HK-2 (cell line): ENCODE data around the gene RFX2.
"Not testable (repeated sequence)": the region's sequence is repeated elsewhere in the genome, so short reads cannot be mapped to it uniquely, and the experiment has no call there.

Source experiments
- DNase-seq: peaks from one replicate; pipeline ENCODE4 v3.0.0-alpha.2; 2018; ENCODE audit not compliant: unreplicated experiment

Gene RFX2

DNA sequence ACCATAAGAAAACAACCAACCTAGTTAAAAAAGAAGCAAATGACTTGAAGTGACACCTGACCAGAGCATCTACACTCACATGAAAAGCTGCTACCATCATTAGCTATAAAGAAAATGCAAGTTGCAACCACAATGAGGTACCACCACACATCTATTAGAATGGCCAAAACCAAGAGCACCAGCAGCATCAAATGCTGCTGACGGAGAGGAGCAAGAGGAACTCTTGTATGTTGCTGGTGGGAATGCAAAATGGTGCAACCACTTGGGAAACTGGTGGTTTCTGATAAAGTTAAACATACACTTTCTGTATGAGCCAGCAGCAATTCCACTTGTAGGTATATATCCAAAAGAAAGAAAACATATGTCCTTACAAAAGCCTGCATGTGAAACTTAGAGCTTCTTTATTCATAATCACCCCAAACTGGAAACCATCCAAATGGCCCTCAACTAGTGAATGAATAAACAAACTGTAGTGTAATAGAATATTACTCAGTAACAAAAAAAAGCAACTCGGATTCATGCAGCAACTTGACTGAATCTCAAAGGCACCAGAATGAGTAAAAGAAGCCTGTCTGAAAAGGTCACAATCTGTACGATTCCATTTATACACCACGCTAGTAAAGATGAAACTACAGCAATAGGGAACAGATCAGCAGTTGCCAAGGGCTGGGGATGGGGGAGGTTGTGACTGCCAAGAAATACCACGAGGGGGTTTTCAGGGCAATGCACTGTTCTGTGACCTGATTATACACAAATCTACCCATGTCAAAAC is 71.5 kb downstream of the RFX2 start:
- DNase-seq, result no peak

DNA sequence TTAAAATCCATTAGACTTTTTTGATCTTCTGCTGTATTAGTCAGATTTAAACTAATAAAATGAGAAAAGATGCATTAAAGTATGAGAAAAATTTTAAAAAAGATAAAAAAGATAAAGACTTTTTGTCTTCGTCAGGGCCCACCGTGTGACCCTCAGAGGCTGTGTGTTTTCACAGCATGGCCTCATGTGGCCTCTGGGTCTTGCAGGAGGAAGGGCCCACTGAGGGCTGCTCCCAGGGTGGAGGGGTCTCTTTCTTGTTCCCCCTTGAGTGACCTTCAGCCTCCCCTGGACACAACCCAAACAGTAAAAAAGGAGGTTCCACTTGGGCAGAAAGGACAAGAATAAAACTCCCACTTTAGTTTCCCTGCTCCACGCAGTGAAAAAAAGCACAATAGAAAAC is 75.3 kb downstream of the RFX2 start:
- no peak for DNase-seq

DNA sequence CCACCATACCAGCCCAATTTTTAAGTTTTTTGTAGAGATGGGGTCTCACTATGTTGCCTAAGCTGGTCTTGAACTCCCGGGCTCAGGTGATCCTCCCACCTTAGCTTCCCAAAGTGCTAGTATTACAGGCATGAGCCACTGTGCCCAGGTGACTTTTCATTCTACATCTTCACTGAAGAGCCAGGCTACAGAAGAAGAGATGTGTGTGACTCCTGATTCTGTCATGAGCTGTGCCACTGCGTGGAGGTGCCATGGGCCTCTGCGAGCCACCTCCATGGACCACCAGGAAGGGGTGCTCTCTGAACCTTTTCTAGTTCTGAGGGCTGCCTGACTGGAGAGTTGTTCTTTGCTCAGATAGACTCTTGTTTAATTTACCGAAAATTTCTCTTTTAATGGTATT is 75.8 kb downstream of the RFX2 start:
- DNase-seq, result no peak

DNA sequence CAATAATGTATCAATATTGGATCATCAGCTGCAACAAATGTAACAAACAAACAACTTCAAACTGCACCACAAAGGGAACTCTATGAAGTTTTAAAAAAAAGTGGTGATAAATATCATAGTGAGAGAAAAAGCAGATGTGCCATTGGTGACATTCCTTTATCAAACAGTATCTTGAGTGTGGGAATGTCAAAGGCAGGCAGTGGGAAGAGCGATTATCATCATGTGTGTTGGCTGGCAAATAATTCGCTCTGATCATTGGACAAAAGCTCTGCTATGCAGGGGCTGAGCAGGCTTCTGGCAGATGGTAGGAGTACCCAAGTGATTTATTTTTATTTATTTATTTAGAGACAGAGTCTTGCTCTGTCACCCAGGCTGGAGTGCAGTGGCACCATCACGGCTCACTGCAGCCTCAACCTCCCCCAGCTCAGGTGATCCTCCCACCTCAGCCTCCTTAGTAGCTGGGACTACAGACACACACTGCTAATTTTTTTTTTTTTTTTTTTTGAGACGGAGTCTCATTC is 76.5 kb downstream of the RFX2 start:
- no peak for DNase-seq

DNA sequence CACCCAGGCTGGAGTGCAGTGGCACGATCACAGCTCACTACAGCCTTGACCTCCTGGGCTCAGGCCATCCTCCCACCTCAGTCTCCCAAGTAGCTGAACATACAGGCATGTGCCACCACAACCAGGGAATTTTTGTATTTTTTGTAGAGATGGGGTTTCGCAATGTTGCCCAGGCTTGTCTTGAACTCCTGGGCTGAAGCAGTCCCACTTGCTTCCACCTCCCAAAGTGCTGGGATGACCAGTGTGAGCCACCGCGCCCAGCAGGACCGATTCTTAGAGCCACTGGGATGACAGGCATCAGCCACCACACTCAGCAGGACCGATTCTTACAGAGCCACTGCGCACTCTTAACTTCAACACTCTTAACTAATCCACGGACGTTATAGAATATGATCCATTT is 77.5 kb downstream of the RFX2 start:
- DNase-seq, result no peak

DNA sequence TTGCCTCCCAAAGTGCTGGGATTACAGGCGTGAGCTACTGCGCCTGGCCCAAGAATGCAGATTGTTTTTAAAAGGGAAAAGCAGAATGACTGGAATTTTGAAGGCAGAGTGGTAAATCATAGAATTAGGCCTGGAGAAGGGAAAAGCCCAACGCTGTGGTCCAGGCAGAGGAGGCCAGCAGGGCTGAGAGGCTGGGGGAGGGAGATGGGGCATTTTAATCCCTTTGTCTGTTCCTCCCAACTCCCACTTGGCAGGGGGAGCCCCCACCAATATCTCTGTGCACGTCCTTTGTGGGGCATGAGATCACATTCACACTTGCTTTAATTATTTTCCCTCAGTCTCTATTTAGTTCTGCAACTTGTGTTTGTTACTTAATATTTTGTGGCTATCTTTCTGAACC is 77.9 kb downstream of the RFX2 start:
- DNase-seq, result no peak

DNA sequence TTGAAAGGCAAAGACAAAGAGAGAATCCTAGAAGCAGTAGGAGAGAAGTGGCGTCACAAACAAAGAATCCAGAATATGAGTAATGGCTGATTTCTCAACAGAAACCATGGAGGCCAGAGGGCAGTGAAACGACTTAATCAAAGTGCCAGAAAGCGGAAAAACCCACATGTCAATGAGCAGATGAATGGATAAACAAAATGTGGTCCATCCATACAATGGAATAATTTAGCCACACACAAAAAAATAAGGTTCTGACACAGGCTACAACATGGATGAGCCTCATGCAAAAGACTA is 80.1 kb downstream of the RFX2 start:
- DNase-seq, result no peak

DNA sequence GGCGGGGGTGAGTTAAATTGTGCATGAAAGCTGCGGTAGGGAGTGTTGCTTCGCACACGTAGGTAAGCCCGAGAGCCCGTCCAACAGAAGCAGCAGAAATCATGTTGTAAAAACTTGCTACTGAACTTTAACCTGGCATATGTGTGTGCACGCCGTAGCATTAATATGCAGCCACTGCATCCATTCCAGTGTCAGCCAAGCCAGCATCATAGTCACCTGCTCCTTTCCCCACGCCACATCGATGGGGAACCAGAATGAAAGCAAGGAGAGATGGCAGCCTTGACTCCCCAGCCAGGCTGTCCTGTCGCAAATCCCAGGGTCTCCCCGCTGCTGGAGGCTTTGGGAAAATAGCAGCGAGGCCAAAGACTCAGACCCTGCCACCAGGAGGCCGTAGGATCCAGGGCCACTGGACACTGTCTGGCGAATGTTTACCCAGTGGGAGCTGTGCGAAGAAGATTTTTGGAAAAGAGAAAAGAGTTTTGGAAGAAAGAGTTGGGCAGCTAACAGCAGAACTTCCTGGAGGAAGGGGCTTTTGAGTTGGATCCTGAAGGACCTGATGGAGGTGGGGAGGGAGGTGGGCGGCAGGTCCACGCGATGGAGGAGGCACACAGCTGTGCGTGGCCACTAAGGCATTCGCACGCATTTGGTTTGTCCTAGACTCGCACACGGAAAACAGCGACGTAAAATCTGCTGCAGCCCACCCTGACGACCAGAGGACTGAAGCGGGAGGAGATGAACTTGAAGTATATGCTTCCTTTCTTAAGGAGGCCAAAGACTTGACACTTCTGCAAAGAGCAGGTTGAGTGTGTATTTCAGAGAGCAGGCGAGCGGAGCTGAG is 83.7 kb downstream of the RFX2 start:
- no peak for DNase-seq

DNA sequence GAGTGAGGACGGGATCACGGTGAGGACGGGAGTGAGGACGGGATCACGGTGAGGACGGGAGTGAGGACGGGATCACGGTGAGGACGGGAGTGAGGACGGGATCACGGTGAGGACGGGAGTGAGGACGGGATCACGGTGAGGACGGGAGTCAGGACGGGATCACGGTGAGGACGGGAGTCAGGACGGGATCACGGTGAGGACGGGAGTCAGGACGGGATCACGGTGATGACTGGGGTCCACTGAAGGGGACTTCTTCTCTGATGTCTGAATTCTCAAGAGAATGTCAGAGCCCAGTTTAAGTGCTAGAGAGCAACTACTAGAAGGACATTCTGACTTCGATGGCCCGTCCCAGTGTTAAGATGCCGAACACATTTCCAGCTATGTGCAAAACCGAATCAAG is 85.5 kb downstream of the RFX2 start:
- not testable (repeated sequence) for DNase-seq

DNA sequence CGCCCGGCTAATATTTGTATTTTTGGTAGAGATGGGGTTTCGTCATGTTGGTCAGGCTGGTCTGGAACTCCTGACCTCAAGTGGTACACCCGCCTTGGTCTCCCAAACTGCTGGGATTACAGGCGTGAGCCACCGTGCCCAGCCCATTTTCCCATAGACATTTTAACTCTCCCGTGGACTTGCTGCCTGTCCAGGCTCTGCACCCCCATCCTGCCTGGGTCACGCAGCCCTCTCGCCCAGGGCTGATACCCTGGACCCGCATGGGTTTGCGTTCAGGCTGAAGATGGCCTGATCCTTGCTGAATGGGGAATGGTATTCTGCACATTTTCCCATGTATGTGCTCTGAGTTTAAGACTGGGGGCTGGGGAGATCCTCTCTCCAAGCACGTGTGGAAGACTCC is 86.4 kb downstream of the RFX2 start:
- DNase-seq, result no peak

DNA sequence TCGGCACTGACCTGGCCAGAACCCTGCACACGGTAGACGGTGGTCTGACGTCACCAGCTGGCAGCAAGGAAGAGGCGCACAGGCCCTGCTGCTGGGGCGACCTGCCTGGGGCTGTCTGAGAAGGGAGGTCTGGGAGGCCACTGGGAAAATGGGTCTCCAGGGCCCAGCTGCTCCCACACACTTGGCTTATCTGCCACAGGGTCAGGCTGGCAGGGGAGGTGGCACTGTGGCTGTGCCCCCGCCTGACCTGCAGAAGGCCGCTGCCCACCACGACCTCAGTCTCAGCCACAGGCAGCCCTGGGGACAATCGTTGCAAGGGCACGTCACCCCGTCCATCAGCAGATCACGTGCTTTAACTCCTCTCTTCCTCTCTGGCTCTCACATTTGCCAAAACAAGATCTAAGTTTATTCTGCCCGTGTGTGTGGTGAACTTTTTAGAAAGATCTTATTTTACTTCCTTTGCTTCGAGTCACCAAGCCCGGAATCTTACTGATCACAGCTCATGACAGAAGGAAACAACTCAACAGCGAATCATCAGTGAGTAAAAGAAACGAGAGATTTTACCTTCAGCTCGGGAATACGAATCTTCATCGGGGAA is 87.1 kb downstream of the RFX2 start:
- peak; percentile 19 for DNase-seq

DNA sequence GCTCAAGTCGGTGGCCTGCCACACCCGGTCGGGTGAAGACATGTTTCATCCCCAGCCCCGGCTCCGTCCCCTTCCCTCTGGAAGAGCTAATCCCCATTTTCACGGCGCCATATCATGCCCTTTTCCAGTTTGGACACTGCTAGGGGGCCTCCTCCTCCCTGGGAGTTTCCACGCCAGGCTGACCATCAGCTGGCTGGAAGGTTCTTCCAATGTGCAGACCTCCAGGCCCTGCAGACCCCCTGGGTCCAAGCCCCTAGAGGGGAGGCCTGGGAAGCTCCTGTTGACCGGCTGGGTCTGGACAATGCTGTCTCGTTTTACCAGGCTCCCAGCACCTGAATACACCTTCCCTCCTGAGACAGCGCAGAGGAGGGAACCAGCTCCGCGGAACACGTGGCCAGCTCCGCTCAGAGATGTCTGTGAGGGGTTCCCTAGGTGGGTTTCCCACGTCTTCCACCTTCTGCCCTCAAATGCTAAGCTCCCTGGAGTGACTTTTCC is 87.7 kb downstream of the RFX2 start:
- DNase-seq, result no peak

DNA sequence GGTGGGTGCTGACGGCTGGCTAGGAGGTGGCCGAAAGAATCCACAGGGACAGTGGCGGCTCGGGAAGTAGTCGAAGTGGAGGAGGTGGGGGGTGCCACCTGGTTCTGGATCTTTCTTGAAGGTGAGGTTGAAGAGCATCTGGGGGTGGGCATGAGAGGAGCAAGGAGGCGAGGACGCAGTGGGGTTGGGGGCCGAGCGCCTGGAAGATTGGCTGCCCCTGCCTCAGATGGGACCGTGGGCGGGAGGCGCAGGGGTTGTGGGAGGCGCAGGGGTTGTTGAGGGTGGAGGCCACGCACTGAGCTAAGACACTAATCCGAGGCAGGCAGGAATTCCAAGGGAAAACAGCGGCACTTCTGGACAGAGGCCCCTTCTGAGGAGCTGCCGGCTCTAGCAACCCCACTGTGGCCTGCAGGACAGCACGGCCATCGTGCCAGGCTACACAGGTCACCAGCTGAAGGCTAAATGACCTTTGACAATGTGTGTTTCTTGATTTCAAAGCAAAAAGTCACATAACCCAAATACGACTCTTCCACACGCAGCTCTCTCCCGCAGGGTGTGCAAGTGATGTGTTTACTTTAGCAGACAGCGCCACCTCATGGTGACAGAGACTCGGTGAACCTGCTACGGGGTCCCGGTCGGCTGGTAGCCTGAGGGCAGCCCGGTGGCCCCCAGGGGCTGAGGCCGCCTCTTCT is 88.3 kb downstream of the RFX2 start:
- DNase-seq, result peak; percentile 63

DNA sequence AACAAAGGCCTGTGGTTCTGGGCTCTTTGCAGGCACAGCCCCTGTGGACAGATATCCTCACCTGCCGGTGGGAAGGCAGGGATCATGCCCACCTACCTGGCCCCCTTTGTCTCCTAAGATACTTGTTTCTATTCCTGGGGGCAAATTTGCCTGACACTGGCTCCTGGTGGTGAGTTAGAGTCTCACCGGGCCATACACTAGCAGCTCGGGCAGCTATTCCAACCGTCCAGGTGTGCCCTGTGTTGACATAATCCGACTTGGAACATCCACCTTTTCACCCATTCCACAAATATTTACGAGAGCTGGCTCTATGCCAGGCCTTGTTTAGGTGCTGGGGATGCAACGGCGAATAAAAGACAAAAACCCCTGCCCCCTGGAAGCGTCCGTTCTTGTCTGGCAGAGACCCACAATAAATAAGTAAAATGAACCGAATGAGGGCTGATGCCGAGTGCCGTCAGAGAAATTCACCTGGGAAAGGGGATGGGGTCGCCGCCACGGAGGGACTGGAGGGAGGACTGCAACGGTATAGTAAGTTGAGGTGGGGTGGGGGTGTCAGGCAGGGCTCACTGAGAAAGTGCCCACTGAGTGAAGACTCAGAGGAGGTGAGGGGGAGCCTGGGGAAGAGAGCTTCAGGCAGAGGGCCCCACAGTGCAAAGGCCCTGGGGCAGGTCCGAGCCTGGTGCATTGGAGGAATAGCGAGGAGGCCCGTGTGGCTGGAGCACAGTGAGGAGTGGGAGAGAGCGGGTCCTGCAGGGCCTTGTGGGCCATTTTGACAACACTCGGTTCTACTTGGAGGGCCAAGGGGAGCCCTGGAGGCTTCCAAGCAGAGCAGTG is 89.1 kb downstream of the RFX2 start:
- no peak for DNase-seq

DNA sequence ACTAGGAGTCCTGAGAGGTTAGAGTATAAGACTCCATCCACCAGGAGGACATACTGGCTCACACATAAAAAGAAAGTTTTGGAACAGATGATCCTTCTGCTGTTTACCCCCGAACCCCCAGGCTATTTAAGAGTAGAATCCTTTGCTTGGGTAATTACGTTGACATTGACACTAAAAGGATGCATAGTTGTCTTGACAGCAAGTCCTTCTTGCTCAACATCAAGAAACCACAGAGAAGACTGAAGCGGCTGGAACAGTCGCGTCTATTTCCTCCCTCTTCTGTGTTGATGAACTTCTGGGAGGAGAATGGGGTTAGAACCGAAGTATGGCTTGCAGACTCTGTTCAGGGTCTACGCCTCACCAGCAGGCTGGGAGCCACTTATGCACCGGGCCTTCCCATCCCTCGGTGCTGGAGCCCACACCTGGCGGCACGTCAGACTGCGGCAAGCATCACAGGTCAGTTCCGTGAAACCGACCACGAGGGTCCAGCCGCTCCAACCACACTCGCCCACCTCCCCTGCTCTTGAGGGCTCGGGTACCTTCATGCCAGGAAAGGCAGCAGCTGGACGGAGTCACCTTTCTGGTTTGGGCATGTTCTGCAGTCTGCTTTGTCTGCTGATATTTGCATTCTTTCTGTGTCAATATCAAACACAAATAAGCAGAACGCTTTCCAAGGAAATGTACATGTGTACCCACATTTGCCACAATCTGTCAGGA is 90.0 kb downstream of the RFX2 start:
- no peak for DNase-seq

DNA sequence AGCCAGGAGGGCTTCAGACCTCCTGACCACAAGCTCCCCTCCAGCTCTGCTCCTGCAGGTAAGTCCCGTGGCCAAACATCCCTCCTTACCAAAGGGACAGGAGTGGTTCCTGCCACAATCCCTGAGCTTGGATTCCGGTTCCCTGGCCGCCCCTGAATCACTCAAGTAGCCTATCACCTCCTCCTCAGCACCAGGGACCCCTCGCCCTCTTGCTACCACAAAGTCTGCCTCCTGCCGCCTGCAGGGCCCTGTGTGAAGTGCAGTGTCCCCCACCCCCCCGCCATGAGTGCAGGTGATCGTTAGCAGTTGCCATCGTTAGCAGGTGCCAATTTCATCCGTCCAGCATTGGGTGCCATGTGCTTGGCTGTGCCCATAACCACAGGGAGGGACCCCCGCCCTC is 91.5 kb downstream of the RFX2 start:
- no peak for DNase-seq

DNA sequence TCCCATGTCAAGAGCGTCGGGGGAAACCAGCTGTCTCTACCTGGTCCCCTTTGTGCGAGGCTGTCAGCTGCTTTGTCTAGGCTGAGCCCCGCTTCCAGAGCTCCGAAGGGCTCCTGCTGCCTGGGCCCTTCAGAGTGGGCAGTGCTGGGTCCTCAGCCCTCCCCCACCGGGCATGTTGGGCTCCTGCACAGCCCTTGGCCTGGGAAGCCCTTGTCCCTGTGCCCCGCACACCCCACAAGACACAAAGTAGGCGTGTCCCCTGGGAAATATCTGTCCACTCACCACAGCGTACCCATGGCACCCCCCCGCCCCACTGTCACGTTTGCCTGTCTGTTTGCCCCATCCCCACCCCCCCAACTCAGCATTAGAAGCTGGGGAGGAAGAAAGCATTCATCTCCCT is 92.7 kb downstream of the RFX2 start:
- no peak for DNase-seq

DNA sequence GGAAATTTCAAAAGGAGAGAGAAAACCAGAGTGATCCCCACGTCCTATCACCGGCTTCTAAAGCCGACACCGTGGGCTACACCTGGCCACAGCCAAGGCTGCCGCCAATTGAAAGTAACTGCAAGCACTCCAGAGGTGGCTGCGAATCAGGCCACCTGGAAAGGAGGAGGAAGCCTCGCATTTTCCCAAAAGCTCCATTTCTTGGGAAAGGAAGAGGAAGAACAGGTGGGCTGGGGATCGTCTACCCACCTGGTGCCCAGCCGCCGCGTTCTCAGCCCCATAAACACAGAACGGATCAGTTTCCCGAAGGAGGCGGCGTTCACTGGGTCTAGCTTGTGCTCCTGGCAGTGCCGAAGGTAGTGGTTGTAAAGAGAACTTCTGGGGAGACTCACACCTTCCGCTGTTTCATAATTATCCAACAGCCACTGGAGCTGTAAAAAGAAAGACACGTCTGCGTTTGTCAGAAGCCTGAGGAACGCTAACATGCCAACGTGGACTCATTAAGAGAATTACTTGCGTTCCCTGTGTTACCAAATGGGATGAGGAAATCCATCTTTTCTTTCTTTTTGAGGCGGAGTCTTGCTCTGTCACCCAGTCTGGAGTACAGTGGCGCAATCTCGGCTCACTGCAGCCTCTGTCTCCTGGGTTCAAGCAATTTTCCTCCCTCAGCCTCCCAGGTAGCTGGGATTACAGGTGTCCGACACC is 94.3 kb downstream of the RFX2 start:
- no peak for DNase-seq

DNA sequence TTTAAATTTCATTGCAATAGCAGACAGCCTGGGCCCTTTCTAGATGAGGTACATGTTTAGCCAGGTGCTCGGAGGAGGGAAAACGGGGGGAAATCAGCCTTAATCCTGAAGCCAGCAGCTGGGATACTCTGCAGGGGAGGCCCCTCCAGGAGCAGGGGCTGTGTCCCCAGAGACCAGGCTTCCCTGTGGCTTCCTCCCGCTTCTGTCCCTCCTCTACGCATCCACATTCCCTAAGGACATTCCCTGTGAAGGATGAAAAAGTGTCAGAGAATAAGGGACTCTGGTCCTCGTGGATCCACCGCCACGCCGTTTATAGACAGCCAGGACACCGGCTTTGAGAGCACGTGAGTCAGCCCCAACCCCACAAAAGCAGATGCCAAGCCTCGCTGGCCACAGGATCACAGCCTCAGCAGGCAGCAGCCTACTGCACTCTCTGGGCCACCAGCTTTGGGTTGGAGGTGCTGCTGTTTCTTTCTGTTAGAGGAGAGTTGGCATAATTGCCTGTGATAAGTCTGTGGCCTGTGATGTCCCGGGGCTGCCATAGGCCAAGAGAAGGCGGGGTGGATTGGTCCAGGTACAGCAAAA is 95.7 kb downstream of the RFX2 start:
- DNase-seq, result no peak
